Measurements from ENCODE around the gene CHMP5.
"Not testable (repeated sequence)": the region's sequence is repeated elsewhere in the genome, so short reads cannot be mapped to it uniquely, and the experiment has no call there.

CHMP5 gene

DNA sequence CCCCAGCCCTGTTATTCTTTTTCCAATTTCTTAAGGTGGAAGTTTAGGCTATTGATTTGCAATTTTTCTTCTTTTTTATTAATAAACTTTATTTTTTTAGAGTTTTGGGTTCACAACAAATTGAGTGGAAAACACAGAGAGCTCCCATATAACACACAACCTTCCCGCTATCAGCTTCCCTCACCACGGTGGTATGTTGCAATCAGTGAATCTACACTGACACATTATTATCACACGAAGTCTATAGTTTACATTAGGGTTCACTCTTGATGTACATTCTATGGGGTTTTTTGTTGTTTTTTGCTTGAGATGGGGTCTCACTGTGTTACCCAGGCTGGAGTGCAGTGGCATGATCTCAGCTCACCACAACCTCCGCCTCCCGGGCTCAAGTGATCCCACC, 20.7 kb downstream of the CHMP5 start:
- DNase-seq, result no peak

DNA sequence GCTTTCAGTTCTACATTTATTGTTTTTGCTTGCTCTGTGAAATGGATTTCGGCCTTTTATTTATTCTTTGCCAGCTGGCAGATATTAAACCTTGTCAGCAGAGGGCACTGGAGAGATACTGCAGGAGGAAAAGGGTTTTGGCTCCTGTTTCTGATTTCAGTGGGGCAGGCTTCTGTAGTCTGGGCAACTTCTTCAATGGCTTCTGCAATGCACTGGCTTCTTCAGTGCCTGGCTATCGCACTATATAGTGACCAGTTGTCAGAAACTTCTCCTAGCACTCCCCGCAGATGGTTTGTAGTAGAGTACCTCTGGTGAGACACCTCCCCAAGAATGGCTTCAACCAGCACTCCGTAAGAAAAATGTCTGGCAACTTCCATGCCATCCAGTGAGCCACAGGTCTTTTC, 22.2 kb downstream of the CHMP5 start:
- peak; percentile 26 for DNase-seq

DNA sequence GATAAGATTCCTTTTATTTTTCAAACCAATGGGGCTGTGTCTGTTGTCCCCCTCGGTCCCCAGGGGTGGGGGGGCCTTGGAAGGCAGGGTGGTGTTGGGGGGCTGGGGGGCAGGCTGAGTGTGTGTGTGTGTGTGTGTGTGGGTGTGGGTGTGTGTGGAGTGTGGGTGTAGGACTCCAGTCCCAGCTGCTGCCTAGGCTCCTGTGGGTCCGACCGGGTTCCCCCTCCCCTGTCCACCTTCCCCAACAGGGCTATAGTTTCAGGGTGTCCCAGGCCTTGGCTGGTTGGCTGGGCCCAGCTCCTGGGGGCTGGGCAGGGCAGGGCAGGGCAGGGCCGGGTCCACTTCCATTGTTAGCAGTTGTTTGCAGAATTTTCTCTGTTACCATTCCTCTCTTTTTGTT, 23.4 kb downstream of the CHMP5 start:
- no peak for DNase-seq

DNA sequence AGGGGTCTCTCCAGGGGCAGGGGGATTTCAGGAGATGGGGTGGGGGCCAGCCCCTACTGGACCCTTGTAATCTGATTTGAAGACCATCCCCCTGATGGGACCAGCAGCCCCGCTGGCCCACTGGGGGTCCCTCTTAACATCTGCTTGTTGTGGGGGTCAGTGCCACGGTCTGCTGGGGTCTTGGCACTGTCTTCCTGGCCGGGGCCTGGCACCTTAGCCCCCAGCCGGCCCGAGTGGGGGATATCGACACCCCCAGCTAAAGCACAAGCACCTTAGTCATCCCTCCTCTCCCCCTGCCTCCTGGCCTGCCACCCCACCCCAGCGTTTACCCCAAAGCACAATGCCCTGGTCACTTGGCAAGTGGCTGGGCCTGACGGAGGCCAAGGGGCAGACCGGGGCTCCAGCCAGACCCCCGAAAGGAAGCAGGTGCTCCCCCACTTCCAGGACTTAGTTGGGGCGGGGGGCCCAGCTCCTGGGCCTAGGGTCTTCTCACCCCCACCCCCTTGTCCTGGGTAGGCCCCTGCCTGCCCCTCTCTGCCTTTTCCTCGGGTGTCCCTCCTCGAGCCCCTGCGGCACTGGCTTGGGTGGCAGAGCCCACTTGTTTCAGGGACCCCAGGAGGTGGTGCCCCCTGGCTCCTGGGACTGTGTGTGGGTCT, 24.1 kb downstream of the CHMP5 start:
- no peak for DNase-seq

DNA sequence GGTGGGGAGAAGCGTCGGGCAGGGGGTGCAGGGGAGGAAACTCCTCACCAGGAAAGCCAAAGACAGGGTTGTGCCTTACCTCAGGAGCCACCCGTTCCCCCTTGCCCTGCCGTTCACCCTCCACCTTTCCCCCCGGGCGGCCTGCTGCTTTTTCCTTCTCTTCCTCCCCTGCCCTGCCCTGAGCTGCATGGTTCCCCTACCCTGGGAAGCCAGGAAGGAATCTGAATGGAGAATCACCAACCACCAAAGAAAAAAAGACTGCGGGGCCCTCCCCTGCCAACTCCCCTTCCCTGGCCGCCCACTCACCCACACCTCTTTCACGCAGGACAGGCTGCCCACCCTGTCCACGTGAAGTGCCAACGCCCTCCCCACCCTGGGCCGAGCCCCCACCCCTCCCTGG, 24.6 kb downstream of the CHMP5 start:
- DNase-seq, result no peak

DNA sequence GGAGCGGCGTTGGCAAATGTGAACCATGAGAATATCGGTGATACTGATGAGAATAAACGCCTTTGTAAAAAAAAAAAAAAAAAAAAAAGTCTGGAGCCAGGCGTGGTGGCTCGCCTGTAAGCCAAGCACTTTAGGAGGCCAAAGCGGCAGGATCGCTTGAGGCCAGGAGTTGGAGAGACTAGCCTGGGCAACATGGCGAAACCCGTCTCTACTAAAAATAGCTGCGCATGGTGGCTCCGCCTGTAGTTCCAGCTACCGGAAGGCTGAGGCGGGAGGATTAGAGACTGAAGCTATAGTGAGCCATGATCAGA, 25.0 kb downstream of the CHMP5 start:
- DNase-seq, result no peak

DNA sequence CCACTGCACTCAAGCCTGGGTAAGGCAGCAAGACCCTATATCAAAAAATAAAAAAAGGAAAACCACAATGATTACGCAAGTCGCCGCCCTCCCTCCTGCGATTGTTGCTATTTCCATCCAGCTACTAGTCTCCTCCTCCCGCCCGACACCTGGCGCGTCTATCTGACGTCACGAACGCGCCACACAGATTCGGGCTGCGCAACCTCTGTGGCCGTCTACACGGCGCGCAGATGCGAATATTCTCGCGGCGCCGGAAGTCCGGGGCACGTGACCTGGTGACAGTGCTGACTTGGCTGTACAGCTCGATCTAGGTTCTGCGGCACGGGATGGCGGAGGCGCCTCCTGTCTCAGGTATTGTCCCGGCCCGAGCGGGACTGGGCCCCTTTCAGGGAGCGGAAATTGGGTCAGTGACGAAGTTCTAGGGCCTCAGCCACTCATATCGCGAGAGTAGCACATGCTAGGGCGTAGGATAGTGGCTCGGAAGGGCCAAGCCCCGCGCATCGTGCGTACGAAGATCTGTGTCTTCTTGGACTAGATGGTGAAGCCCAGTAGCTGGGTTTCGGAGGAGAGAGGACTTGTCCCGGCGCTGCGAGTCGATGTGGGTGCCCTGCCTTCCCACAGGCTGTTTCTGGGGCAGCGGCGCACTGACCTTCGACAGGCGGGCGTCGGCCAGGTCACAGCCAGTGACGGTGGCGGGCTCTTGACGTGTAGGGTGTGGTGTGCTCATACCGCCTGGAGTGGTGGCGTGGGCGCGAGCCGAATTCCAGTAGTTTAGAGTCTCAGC, 25.6 kb downstream of the CHMP5 start, which contains the start of gene NFX1:
TSS of gene NFX1 (plus strand) at position 270 of the 784 bp plus-strand sequence. CDS start at position 327, 57 bp downstream.
- DNase-seq, result peak; percentile 70

DNA sequence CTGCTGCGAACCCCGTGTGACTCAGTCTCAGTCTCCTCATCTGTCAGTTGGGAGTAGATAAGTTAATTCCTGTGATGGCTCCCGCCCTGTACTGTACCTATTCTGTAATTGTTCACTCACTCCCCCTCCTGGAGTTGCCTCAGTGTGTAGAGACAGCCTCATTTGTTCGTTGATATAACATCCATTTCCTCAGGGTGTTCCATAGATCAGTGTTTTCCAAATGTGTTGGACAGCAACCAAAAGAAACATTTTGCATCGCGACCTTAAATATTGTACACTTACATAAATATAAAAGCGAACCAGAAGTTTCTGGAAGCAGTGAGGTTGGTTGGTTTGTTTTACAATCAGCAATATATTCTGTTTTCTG, 26.2 kb downstream of the CHMP5 start:
- DNase-seq, result no peak

DNA sequence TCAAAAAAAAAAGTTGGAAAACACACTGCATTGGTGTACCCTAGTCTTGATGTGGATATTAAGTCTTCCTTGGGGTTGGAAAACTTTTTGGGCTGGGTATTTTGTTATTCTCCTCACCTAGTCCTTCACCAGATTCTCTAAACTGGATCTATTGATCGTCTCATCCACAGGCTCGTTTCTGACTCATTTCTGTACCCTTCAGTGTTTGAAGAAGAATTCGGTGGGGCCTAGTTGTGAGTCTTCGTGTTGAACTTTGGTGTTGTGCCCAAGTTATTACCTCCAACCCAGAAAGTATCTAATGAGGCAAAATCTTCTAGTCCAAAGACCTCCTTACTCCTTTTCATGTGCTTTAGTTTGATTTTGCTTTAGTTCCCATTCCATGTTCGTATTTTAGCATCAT, 27.1 kb downstream of the CHMP5 start:
- no peak for DNase-seq

DNA sequence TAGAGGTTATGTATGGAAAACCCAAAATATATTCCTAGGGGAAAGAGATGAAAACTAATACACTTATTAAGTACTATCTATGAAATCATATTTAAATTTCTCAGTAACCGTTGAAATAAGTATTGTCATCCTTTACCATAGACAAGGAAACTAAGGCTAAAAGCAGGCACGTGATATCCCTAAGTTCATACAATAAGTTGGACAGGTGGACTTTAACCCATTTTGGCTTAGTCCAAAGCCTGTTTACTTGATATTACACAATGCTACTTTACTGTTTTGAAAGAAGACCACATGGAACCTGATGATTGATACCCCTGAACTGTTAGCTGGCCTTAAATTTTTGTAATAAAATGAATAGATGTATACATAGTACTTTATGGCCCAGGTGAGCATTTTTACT, 28.9 kb downstream of the CHMP5 start:
- DNase-seq, result no peak

DNA sequence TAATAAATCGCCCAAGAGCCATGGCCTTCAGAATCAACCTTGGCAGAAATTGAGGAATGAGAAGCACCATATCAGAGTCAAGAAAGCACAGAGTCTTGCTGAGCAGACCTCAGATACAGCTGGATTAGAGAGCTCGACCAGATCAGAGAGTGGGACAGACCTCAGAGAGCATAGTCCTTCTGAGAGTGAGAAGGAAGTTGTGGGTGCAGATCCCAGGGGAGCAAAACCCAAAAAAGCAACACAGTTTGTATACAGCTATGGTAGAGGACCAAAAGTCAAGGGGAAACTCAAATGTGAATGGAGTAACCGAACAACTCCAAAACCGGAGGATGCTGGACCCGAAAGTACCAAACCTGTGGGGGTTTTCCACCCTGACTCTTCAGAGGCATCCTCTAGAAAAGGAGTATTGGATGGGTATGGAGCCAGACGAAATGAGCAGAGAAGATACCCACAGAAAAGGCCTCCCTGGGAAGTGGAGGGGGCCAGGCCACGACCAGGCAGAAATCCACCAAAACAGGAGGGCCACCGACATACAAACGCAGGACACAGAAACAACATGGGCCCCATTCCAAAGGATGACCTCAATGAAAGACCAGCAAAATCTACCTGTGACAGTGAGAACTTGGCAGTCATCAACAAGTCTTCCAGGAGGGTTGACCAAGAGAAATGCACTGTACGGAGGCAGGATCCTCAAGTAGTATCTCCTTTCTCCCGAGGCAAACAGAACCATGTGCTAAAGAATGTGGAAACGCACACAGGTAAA, 30.0 kb downstream of the CHMP5 start:
- no peak for DNase-seq

DNA sequence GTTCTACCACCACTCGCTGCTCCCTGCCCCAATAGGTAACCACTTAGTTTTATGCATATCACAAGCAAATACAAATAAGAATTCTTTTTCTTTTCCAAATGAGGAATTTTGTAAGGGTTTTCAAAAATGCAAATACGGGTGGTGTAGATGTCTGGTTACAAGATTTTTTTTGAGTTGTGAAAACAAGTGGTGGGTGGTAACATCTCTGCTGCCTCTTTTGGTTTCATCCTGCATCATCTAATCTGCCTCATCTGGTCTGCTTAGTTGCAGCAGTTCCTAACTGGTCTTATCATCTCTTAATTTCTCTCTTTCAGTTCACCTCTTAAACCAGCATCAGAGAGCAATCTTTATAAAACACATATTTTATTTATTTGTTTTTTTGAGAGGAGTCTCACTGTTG, 30.7 kb downstream of the CHMP5 start:
- DNase-seq, result no peak

DNA sequence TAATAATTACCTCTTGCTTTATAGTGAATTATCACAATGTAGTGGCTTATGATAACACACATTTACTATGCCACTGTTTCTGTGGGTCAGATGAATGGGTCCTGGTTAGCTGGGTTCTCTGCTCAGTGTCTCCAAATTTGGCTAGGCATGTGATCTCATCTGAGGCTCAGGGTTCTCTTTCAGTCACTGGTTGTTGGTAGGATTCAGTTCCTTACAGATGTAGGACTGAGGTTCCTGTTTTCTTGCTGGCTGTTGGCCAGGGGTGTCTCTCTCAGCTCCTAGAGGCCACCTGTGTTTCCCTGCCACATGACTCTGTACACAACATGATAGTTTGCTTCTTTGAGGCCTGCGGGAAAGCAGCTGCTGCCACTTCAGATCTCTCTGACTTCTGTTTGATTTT, 32.6 kb downstream of the CHMP5 start:
- DNase-seq, result no peak

DNA sequence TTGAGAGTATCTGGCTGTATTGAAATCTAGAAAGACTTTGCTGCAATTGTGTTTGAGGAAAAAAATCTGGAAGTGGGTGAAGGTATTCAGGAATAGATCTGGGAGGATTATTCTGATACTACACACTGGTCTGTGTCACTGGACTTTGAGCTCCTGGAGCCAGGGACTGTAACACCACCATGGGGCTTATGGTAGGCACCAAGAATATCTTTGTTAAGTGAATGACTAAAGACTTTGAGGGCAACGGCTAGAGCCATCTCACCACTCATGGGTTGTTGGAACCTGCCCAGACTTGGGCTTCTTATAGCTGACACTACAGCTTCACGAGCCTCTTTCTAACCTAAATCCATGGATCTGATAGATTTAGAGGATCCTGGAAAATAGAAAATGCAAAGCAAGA, 35.7 kb downstream of the CHMP5 start:
- no peak for DNase-seq

DNA sequence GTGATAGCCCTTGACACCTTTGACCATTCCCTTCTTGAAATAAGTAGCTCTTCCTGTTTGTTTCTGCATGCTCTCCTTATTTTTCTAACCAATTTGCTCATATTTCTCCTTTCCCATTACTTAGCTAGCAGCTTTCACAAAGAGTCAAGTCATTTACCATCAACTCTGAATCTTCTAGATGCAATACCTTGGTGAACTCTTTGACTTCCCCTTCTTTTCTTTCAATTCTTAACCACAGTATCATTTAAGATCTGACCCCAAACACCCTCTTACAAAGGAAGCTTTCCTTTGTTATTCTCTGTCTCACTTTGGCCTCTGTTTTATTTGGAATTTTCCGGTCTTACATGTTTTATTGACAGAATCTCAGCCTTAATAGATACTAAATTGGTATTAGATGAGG, 39.5 kb downstream of the CHMP5 start:
- no peak for DNase-seq

DNA sequence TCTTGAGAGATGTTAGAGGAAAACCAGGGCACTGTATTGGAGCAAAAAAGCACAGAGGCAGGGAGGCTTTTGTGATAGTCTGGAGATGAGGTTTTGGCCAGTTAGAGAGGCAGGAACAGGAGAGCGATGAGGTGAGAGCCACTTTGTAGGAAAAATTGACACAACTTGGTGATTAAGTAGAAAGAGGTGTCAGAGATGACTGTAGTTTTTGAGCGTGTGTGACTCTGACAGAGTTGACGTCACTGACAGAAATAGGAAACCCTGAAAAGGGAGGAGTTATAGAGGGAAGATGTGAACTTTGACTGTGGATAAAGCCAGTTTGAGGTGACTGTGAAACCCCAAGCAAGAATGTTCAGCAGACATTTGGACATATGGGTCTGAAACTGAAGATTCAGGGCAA, 41.2 kb downstream of the CHMP5 start:
- DNase-seq, result no peak

DNA sequence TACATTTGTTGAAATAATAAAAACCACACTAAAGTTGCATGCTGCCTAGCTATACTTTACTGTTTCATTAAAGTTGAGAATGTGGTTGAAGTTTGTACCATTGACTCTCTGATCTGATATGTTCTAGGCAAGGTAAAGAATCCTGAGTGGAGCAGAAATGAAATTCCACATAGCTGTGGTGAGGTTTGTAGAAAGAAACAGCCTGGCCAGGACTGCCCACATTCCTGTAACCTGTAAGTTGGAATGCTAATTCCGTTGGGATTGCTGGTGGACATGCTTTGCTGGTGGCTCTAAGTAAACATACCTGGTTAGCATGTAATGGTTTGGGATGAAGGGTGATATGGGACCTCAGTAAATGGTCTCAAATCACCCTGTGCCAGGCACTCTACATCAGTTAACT, 42.2 kb downstream of the CHMP5 start:
- DNase-seq, result no peak

DNA sequence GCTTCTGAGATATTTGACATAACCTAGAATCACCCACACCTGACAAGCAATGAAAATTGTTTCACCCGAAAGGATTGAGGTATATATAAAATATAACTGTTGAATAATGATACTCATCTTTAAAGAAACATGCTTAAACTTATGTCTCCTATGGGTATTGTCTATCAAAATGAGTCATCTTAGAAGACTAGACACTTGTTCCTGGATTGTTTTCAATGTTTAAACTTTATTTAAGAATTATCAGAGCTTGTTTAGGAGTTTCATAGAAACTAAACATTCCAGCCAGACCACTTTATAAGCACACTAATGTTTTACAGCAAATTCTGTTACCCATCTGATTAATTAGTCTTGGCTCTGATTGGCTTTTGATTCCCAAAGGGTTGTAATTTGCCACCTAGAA, 45.1 kb downstream of the CHMP5 start:
- DNase-seq, result no peak

DNA sequence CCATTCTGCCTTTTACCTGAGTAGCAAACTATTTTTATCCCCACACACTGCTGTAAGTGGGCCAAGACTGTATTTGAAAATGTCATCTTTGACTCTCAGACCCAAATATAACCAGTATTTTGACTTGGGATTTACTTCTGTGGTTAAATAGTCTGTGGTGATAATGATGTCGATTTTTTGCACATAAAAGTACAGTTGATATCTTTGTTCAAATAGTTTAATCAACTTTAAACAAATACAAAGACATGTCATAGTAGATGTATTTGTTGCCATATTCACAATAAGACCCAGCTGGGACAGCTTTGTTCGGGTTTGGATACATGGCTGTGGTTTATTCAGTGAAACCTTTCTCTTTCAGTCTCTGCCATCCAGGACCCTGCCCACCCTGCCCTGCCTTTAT, 45.9 kb downstream of the CHMP5 start:
- DNase-seq, result no peak

DNA sequence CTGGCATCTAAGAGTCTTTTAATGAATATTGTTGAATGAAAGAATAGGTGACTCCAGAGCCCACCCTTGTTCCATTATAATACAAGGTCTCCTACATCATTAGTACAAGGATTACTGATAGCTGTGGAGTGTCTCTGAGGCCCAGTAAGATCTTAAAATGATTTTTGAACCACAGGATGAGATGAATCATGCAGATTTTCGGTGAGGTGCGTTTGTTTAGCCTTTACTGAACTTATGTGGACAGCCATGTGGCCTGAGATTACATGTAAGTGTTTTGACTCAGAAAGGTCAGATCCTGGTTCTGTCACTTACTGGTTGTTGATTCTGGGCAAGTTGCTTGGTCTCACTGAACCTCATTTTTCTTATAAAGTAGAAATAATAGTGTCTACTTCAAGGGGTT, 47.1 kb downstream of the CHMP5 start:
- no peak for DNase-seq

DNA sequence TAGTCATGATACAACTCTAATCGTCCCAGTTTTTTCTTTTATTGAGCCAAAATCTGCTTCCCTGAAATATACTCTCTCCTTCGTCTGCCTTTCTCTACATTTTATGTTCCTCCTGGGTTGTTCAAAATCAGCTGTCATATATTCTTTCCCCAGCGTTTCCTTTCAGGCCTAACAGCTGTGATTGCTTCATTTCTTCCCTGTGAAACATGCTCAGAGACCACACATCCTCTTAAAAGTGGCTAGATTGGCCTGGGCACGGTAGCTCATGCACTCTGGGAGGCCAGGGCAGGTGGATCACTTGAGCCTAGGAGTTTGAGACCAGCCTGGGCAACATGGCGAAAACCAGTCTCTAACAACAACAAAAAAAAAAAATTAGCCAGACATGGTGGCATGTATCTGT, 50.5 kb downstream of the CHMP5 start:
- no peak for DNase-seq

DNA sequence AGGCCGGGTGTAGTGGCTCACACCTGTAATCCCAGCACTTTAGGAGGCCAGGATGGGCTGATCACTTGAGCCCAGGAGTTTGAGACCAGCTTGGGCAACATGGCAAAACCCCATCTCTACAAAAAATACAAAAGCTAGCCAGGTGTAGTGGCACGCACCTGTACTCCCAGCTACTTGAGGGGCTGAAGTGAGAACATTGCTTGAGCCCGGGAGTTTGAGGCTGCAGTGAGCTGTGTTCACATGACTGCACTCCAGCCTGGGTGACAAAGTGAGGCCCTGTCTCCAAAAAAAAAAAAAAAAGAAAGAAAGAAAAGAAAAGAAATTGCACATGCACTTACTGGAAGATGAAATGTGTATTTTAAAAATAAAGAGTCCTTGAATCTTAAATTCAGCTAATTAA, 52.3 kb downstream of the CHMP5 start:
- not testable (repeated sequence) for DNase-seq

DNA sequence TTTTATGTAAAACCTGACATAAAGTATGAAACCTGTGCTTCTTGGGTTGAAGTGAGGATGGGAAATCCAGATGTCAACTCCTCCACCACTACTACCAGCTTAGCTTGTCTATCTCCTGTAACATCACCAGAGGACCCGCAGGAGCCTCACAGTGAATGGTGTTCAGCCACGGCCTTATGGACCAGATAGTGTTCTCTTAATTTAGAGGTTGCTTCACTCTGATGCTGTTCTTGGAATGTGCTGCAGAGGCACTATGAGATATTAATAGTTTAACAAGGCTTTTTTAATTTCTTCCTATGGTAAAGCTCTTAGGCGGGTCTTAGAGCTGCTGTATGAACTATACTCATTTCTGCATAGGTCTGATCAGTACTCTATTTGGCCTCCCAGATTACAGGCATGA, 53.4 kb downstream of the CHMP5 start:
- DNase-seq, result no peak

DNA sequence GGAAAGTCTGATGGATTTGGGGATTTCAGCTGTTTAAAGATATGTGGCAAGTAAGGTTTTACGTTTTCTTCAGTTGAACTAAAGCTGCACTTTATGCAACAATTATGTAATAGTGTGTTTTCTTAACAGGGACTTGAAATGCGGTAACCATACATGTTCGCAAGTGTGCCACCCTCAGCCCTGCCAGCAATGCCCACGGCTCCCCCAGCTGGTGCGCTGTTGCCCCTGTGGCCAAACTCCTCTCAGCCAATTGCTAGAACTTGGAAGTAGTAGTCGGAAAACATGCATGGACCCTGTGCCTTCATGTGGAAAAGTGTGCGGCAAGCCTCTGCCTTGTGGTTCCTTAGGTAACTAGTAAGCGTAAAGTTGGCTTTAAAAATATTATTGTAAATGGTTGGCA, 53.9 kb downstream of the CHMP5 start:
- no peak for DNase-seq

DNA sequence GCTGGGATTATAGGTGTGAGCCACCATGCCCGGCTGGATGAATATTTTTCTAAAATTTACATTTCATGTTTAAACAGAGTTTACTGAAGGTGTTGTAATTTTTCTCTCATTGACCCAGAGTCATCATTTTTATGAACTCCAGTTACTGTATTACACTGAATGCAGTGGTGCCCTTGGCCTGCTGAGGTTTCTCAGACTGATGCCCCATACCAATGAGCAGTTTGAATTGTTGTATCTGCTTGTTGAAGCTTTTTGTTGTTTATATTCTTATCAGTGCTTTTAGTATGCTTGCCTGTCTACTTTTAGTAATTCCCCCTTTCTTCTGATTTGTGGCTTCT, 55.4 kb downstream of the CHMP5 start:
- DNase-seq, result no peak

Data from NCI-H1436 treated with DMSO at 0.1 percent for 48 hours (cell line).